ENCODE measurements around the gene COX11. TPM values are rescaled to one million over a fixed set of nuclear protein-coding genes. Genes with fewer than 3 reads are reported as not detected.

The COX11 gene
- total RNA-seq, 1 donor from 2014 or later = 57.0 TPM

DNA sequence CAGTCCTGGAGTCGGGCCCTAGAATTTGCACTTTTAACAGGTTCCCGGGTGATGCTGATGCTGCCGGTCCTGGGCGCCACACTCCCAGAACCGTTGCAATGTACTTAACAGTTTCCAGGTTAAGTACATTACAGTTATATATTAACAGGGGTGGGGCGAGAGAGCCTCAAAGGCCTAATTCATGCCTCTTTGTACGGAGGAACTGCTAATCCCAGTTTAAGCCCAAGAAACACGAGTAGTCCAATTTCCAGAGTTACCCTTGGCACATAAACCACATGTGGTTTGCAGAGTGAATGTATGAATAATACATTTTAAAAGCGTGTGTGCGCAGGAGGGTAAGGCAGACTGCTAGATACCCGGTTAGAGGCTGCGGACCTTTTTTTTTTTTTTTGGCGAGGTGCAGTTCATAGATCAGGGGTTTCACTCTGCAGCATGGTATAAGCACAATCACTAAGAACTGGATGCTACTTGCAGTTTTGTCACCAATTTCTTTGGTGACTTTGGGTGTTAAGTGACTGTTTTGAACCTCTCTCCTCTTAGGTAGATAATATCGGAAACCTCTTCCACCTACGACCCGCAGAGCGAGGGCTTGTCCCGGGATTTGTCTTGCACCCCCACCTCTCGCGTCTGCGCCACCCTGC is 713 bp downstream of the COX11 start:
- peak; percentile 25 for DNase-seq

DNA sequence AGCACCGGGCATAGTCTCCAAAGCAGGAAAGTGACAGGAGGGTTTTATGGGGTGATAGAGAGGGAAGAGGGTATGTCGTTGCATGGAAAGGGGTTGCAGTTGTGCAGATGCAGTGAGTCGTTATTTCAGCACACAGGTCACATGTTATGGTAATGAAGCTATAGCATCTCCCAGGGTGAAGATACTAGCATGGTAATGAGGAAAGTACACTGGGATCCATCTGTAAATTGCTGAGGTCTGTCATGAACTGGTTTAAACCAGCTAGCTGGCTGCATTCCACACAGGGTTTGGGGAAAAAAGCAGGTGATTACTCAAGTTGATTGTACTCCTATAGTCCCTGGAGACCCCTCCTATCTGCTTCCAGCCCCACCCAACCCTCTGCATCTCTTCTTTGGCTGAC is 11.7 kb downstream of the COX11 start:
- no peak for DNase-seq

DNA sequence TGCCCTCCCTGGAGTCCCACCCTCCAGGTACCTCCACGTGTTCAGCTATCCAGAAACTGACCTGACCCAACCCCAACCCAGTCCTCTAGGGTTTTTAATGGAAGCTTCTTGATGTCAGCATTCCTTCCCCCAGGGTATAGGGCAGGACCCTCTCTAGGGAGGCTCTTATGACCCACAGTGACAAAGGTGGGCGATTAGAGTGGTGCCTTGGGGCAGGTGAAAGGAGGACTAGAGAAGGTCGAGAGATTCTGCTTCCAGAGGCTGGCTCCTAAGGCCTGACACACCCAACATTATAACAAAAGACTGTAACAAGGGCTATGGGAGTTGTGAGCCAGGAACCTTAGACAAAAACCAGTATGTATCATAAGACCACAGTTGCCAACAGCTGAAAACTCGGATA is 17.2 kb downstream of the COX11 start:
- no peak for DNase-seq

DNA sequence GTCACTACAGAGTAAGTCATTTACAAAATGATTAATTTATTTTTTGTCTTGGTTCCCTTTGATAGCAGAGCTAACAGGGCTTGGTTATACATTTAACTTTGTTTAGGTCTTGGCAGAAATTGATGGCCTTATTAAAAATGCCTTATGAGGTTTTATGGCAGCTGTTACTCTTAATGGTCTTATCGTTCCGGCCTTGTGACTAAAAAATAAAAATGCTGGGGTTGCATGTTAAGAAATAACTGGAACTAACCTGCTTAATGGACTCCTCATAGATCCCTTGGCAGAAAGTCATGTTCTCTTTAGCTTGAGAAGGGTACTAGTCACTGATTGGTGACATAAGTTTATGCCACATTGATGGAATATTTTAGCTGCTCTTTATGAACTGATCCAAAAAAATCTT is 18.3 kb downstream of the COX11 start:
- DNase-seq = no peak

DNA sequence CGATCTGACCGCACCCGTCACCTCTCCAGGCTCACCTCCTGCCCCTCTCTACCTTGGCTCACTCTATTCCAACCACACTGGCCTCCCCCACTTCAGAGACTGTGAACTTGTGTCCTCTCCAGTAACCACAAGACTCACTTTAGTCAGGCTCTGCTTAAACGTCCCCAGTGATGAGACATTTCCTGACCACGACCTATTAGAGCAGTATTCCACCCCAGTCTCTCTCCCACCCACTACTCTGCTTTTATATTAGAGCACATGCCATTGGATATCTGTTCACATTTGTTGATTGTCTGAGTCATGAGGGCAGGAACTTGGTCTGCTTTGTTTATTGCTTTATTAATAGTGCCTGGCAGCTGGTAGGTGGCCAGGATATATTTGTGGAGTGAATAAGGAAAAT is 20.1 kb downstream of the COX11 start:
- peak; percentile 73 for DNase-seq

DNA sequence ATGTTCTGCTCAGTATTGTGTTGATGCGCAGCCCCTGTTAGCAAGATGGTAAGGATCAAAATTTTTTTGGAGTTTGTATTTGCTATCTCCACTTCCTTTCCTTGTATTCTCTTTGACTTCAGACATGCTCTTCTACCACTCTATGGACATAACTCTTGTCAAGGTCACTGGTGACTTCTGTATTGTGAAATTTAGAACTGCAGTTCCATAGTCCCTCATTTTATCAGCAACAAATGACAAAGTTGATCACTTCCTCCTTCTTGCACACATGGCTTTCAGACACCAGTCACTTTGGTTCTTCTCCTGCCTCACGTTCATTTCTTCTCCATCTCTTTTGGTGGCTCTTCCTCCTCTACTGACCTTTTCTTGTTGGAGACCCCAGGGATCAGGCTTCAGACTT is 21.1 kb downstream of the COX11 start:
- no peak for DNase-seq

DNA sequence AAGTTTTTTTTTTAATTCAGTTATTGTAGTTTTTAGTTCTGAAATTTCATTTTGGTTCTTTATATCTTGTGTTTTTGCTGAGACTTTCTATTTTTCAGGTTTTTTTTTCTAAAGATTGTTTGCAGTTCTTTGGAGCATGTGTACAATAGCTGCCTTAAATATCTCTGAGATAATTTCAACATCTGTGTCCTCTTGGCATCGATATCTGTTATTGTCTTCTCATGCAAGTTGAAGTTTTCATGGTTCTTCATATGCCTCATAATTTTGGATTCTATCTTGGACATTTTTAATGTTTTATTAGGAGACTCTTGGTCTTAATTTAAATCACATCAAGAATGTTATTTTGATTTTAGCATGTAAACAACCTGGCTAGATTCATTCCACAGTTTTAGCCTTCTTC is 22.8 kb downstream of the COX11 start:
- peak; percentile 5 for DNase-seq

DNA sequence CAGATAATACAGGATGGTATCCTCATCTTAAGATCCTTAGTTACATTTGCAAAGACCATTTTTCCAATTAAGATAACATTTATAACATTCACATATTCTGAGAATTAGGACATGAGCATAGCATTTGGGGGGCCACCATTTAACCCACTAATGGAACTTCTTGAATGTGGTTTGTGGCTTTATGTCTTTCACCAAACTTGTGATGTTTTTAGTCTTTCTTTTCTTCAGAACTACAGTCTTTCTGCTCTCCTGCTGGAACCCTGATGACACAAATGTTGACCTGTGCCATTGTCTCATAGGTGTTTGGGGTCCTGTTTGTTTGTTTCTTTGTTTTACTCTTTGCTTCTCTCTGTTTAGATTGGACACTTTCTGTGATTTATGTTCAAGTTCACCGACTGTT is 23.2 kb downstream of the COX11 start:
- DNase-seq = no peak

DNA sequence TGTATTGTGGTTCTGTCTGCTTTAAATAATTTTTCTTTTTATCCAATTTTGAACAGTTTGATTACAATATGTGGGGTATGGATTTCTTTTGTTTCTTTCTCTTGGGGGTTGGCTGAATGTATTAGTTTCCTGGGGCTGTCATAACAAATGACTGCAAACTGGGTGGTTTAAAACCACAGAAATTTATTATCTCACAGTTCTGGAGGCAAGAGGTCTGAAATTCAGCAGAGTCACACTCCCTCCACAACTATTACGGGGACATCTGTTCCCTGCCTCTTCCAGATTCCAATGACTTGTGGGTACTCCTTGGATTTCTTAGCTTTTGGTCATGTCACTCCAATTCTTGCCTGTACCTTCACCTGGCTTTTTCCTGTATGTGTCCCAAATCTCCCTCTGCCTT is 23.7 kb downstream of the COX11 start:
- no peak for DNase-seq

DNA sequence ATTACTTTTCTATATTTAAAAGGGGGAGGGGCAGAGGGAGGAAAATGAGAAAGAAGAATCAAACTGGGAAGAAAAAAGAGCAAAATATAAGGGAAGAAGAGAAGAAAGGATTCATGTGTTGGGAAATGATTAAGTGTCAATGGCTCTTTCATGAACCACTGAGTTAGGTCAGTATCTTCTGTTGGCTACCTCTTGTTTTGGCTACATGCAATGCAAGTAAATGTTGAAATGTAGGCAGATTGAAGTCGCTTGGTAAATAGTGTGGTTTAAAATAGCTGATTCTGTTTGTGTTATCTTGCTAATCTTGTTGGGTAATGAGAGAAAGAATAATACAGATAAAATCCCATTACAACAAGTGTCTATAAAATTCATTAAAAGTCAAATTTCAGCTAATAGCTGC is 27.2 kb downstream of the COX11 start:
- no peak for DNase-seq

DNA sequence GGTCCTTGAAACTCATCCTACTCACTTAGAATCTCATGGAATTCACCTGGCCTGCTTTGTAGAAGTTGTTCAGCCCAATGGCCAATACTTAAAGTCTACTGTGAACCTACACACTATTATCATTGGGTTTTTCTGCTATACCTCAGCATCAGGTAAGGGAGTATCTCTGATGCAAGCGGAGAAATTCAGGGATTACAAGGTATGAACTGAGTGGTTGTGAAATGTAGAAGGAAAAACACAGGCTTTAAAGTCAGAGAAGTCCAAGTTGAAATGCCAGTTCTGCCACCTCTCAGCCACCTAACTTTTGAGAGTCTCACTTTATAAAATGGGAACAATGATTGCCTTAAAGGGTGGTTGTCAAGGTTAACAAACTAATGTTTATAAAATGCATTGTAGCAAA is 31.0 kb downstream of the COX11 start:
- no peak for DNase-seq

DNA sequence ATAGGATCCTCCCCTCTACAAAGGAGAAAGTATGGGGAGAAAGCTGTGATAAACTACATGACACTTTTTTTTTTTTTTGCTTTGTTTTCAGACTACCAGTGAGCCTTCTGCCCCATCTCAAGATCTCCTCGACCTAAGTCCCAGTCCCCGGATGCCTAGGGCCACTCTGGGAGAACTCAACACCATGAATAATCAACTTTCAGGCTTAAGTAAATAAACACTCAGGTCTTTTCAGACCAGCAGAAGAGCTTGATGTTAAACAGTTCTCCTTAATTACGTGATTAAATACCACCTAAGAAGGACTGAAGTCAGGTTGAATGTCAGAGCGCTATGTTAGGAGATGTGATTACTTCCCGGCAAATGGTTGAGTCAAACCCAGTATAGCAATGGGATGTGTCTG is 31.4 kb downstream of the COX11 start:
- DNase-seq = no peak

DNA sequence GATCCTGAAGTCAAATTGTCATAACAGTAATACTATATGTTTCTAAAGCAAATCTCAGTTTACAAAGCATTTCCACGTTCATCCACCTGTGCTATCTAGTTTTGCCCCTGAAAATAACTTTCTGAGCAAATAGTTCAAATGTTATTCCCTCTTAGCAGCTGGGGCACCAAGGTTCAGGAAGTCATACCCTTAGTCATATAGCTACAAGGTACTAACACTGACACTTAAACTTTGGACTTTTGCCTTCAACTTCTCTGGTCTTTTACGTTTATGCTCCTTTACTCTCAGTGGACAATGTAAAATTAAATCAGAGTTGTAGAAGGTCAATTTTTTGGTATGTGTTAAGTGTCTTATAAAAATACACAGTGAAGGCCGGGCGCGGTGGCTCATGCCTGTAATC is 33.0 kb downstream of the COX11 start:
- DNase-seq = no peak

DNA sequence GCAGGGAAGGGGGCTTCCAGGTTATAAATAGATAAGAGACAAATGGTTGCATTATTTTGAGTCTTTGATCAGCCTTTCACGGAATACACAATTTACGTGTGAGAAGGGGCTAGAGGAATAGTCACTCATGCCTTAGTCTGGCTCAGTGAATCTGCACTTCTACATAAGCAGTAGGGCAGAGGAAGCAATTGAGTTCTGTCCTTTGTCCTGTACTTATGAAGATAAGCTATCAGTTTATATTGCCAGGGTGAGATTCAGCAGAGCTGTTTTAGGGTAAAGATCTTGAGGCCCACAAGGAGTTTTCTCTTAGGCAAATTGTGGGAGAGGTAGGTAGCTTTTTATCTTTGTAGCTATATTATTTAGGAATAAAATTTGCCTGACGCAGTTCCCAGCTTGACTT is 34.5 kb downstream of the COX11 start:
- DNase-seq = no peak

DNA sequence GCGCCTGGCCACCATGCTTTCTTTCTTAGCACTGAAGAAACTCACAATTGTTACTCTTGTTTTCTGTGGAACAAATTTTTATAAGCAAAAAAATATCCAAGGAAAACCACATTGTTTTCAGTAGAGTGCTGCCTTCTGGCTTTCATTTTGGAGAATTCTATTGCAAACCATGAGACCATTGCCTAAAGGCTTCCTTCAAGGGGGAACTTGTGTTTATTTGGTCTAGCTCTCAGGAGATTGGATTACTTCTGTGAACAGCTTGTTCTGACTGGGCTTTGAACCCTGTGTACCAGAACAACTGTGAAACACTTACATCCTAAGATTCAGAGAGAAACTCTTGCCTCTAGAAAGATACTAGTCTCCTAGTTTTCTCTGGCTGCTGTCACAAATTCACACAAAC is 35.7 kb downstream of the COX11 start:
- no peak for DNase-seq

DNA sequence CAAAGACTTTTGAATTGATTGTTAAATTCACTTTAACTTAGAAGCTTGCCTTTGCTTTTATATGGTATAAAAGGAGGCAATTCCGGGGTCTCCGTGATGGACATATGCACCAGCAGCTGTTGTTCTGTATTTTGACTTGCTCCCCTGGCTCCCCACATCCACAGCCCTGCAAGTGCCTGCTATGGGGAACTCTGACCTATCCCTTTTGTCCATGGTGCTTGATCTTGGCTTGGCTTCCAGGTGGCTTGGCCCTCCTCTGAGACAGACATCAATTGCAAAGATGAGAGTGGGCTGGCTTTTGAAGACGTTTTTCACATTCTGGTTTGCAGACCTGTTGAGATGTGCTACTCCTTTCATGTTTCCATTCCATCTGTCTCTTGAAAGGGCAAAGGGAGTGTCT is 40.9 kb downstream of the COX11 start:
- DNase-seq = no peak

DNA sequence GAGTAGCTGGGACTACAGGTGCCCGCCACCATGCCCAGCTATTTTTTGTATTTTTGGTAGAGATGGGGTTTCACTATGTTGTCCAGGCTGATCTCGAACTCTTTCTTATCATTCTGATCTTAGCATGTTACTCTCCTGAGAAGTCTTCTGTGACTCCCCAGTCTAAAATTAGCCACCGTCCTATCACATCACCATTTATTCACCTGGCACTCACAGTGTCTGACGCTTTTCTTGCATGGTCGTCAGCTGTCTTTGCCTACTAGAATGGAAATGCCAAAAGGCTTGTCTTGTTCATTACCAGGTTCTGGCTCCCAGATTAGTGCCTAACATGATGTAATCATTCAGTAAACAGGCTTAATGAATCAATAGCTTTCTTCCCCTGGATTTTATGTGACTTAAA is 44.0 kb downstream of the COX11 start:
- DNase-seq = no peak

DNA sequence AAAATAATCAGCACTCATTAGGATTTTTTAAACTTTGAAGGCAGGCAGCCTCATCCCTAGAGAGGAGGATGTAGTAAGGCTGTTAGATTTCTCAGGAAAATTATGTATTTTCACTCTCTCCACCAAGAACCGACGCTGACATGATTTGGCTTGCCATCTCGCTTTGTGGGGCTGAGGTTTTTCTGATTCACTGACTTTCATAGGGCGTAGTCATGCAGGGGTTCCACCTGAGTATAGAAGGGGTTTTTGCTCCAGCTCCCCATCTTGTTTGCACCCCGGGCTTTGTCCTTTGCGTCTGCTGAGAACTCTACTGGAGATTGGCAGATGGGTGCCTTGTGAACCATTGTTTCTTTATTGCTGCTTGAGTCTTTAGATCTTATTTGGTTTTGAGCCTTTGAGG is 47.6 kb downstream of the COX11 start:
- DNase-seq = no peak

DNA sequence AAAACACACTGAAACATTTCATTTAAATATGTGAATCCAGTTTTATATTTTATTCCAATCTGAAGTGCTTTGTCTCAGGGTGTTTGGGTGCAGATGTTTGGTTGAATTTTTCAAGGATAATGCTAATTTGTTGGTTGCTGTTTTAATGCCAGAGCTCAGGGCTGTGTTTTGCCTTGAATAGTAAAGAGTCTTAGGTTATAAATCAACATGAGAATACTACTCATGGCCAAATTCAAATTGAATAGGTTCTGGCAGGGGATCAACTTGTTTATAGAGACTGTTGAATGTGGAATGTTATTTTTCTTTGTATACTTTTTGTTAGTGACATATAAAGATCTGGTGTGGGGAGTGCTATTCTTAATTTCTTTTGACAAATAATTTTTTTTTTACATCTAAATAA is 49.0 kb downstream of the COX11 start:
- no peak for DNase-seq

DNA sequence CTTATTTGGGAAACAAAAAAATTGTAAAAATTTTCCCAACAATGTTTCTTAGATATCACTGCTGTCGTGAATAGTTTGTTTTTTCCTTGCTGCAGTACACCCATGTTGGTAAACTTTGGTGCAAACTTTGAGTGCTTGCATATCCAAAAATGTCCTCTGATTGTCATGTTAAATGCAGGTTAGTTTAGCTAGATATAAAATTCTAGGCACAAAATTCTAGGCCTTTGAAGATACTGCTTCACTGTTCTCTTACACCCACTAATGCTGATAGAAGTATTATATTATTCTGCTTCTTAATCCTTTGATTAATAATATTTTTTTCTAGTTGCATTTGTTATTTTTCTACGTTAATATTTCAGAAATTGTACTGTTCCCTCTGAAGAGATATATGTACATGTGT is 51.7 kb downstream of the COX11 start:
- no peak for DNase-seq

Other genes with a start within 250 kb of the COX11 start
- 0.34 and 0.70 TPM in 2 replicates for gene TOM1L1, start 67.8 kb downstream of the COX11 start, total RNA-seq
- gene STXBP4, start 111 bp upstream of the COX11 start, total RNA-seq = 8.7 and 9.9 TPM in 2 replicates